ENCODE results near the gene SOCS6. TPM values are rescaled to one million over a fixed set of nuclear protein-coding genes. Genes with fewer than 3 reads are reported as not detected.

SOCS6 gene
- total RNA-seq, 2 donors from 2014 or later: 20.3 to 21.3 TPM

DNA sequence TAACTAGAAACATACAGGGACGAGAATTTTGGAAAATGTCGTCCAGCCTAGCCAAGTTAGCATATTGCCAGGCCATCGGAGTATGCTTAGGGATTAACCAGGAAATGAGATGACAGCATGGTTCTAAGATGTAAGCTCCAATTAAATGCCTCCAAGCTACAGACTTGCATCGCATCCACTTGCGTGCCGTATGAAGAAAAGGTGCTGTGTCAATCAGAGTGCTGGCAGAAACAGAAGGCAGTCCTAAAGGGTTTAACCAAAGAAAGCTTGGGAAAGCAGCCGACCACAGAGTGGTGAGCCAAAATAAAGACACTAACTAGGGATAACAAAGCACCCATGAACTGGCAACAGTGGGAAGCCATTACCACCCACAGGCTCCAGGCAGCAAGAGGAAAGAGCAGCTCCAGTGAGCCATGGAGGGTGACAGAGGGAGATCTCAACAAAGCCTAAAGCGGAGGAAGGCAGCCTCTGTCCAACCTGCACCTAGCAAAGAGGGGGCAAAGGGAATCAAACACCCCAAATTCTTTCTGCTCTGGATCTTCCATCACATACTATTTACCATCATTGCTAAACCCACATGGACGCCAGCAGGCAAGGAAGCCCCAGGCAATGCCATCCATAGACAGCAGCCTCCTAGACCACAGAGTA lies 27.6 kb upstream of the SOCS6 start:
- no peaks in the 10 kb centered on the region for H3K27me3 ChIP-seq (replicated peaks; ENCODE audit: insufficient read depth)
- no peak overlapping the region for H3K4me3 ChIP-seq
- H3K36me3 ChIP-seq: no peaks in the 10 kb centered on the region
- H3K4me1 ChIP-seq (ENCODE audit: control insufficient read depth in 1 of 2, low read depth in 2 of 2): no peaks in the 10 kb centered on the region
- H3K27ac ChIP-seq: no peak overlapping the region
- TF ChIP-seq, protein P1, sequence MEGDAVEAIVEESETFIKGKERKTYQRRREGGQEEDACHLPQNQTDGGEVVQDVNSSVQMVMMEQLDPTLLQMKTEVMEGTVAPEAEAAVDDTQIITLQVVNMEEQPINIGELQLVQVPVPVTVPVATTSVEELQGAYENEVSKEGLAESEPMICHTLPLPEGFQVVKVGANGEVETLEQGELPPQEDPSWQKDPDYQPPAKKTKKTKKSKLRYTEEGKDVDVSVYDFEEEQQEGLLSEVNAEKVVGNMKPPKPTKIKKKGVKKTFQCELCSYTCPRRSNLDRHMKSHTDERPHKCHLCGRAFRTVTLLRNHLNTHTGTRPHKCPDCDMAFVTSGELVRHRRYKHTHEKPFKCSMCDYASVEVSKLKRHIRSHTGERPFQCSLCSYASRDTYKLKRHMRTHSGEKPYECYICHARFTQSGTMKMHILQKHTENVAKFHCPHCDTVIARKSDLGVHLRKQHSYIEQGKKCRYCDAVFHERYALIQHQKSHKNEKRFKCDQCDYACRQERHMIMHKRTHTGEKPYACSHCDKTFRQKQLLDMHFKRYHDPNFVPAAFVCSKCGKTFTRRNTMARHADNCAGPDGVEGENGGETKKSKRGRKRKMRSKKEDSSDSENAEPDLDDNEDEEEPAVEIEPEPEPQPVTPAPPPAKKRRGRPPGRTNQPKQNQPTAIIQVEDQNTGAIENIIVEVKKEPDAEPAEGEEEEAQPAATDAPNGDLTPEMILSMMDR (IDR thresholded peaks at IDR 0.05): no peak
- no peak for DNase-seq (ENCODE audit: low spot score)
- no peaks in the 10 kb centered on the region for H3K9me3 ChIP-seq
- no peak for ATAC-seq (ENCODE audit: insufficient number of reproducible peaks, low FRiP score, low read depth)

DNA sequence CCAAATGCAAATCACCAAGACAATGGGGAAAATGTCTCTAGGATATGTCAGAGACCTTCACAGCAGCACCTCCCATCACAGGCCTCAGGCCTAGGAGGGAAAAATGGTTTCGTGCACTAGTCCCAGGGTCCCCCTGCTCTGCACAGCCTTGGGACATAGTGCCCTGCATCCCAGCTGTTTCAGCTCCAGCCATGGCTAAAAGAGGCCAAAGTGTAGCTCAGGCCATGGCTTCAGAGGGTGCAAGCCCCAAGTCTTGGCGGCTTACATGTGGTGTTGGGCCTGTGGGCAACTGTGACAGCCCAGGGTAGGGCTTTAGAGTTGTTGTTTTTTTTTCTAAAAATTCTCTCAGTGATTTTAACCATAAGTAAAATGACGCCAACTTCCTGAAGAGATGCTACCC lies 25.5 kb upstream of the SOCS6 start:
- ATAC-seq (ENCODE audit: insufficient number of reproducible peaks, low FRiP score, low read depth) (no peak), DNase-seq (ENCODE audit: low spot score) (no peak)
- Histone ChIP-seq H3K4me3 (no peak overlapping the region), H3K27ac (no peak overlapping the region), H3K27me3 (replicated peaks; ENCODE audit: insufficient read depth) (no peaks in the 10 kb centered on the region), H3K9me3 (peaks cover 2% of the 10 kb centered on the region), H3K36me3 (no peaks in the 10 kb centered on the region), H3K4me1 (ENCODE audit: control insufficient read depth in 1 of 2, low read depth in 2 of 2) (no peaks in the 10 kb centered on the region)
- TF ChIP-seq, protein P1 (IDR thresholded peaks at IDR 0.05): no peak

DNA sequence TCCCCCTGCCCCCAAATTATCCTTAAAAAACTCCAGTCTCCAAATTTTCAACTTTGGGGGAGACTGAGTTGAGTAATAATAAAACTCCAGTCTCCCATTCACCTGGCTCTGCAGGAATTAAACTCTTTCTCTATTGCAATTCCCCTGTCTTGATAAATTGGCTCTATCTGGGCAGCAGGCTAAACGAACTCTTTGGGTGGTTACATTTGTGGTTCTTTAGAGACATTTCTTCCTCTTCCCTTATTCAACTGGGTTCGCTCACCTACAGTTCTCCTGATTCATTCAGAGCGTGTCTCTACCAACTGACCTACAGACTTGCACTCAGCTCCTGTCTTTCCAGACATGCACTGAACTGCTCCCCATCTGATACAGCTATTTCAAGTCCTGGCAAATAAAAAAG lies 17.1 kb upstream of the SOCS6 start:
- no peak for DNase-seq (ENCODE audit: low spot score)
- peaks cover 20% of the 10 kb centered on the region for H3K9me3 ChIP-seq
- no peaks in the 10 kb centered on the region for H3K36me3 ChIP-seq
- no peak for ATAC-seq (ENCODE audit: insufficient number of reproducible peaks, low FRiP score, low read depth)
- TF ChIP-seq, protein P1 (IDR thresholded peaks at IDR 0.05): no peak
- no peaks in the 10 kb centered on the region for H3K4me1 ChIP-seq (ENCODE audit: control insufficient read depth in 1 of 2, low read depth in 2 of 2)
- no peak overlapping the region for H3K4me3 ChIP-seq
- no peaks in the 10 kb centered on the region for H3K27me3 ChIP-seq (replicated peaks; ENCODE audit: insufficient read depth)
- no peak overlapping the region for H3K27ac ChIP-seq

DNA sequence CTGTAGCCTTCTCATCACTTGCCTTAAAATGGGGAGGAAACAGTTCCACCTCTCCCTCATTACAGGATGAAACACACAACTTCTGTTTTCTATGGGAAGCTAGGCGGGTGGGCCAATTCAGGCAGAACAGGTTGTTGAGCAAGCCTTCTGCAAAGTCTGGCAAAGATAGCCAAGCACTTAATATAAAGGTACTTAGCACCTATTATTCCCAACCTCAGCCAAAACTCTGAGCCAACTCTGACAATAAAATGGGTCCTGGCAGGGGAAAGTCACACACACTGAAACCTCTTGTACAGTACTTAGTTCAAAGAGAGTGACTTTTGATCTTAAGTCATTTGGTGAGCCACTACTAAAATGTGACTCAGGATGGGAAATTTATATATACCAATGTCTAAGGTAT lies 15.8 kb upstream of the SOCS6 start:
- Histone ChIP-seq H3K4me3 (no peak overlapping the region), H3K27ac (no peak overlapping the region), H3K4me1 (ENCODE audit: control insufficient read depth in 1 of 2, low read depth in 2 of 2) (no peaks in the 10 kb centered on the region), H3K9me3 (peaks cover 19% of the 10 kb centered on the region), H3K36me3 (no peaks in the 10 kb centered on the region), H3K27me3 (replicated peaks; ENCODE audit: insufficient read depth) (no peaks in the 10 kb centered on the region)
- TF ChIP-seq, protein P1 (IDR thresholded peaks at IDR 0.05): no peak
- no peak for DNase-seq (ENCODE audit: low spot score)
- ATAC-seq (ENCODE audit: insufficient number of reproducible peaks, low FRiP score, low read depth): no peak

DNA sequence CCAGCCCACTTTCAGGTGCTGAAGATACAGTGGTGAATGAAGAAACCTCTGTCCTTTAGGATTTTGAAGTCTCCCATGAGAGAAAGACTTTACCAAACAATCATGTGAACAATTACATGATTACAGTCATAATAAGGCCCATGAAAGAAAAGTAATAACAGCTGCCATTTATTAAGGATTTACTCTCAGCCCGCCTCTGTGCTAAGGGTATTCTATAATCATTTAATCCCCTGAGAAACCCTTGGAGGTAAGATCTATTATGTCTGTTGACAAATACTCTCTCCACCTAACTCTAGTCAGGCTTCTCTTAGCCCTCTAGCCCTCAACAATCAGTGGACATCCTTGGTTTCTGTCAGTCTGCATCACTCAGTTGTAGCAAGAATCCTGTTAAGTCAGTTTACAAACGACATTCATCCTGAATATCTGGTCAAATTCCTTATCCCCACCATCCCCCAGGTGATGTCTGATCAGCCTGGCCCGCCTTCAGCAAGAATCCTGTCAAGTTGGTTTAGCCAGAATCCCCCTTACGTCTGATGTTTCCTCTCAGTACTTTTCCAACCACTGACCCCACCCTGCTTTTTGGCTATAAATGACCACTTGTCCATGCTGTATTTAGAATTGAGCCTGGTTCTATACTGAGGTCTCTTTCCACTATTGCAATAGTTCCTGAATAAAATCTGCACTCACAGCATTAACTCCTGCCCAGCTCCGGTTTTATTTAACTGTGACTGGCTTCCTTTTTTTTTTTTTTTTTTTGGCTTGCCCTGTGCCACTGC lies 12.2 kb upstream of the SOCS6 start:
- H3K4me3 ChIP-seq: no peak overlapping the region
- peaks cover 11% of the 10 kb centered on the region for H3K9me3 ChIP-seq
- no peaks in the 10 kb centered on the region for H3K27me3 ChIP-seq (replicated peaks; ENCODE audit: insufficient read depth)
- no peaks in the 10 kb centered on the region for H3K4me1 ChIP-seq (ENCODE audit: control insufficient read depth in 1 of 2, low read depth in 2 of 2)
- TF ChIP-seq, protein P1 (IDR thresholded peaks at IDR 0.05): no peak
- H3K27ac ChIP-seq: no peak overlapping the region
- ATAC-seq (ENCODE audit: insufficient number of reproducible peaks, low FRiP score, low read depth) (no peak), DNase-seq (ENCODE audit: low spot score) (no peak)
- H3K36me3 ChIP-seq: no peaks in the 10 kb centered on the region
